ENCODE results near the gene LRRC30. TPM values are rescaled to one million over a fixed set of nuclear protein-coding genes. Genes with fewer than 3 reads are reported as not detected.

Gene LRRC30
- not detected in 2 replicates for total RNA-seq

GRCh38 chr18:7230626-7231349 lies at the start of gene LRRC30:
TSS of gene LRRC30 (plus strand) at chr18:7231089. CDS start at chr18:7231139, 50 bp downstream.

Other genes starting within 250 kb of the LRRC30 start
- gene LAMA1, start 113.3 kb upstream of the LRRC30 start, total RNA-seq, result 3.6 and 13.7 TPM in 2 replicates

All from smooth muscle cell of trachea (primary cell).